ENCODE measurements around the gene CEP83. TPM values are rescaled to one million over a fixed set of nuclear protein-coding genes. Genes with fewer than 3 reads are reported as not detected.

CEP83 gene
- total RNA-seq, 4 donors from 2014 or later, result 7.9 to 25.9 (median 11.4) TPM

- H3K36me3 ChIP-seq, result peaks cover 0 to 29% (median 0%) of the 10 kb centered on the region in 3 donors
- no peaks in the 10 kb centered on the region for H3K4me1 ChIP-seq
- intact Hi-C loops (cut with DNase I), result no loop called here
Measured at GRCh38 chr12:94380507-94380906, 79.2 kb downstream of the CEP83 start.

GRCh38 chr12:94379479-94380113 is 80.1 kb downstream of the CEP83 start:
- Histone ChIP-seq H3K36me3 (peaks cover 0 to 19% (median 0%) of the 10 kb centered on the region in 3 donors), H3K9me3 (no peaks in the 10 kb centered on the region), H3K27me3 (no peaks in the 10 kb centered on the region), H3K27ac (no peak overlapping the region), H3K4me1 (no peaks in the 10 kb centered on the region), H3K4me3 (no peak overlapping the region)
- no peak for DNase-seq
- 81 to 92% methylated on average over 2 to 3 of the region's 3 CpGs for WGBS, 2 donors
- TF ChIP-seq CTCF (IDR thresholded peaks at IDR 0.05), result no peak
- intact Hi-C loops (cut with DNase I), result no loop called here

More at GRCh38 chr12:94380507-94380906, 79.2 kb downstream of the CEP83 start:
- no peak for DNase-seq
- Histone ChIP-seq H3K27me3 (no peaks in the 10 kb centered on the region), H3K9me3 (no peaks in the 10 kb centered on the region), H3K27ac (no peak overlapping the region), H3K4me3 (no peak overlapping the region)
- TF ChIP-seq POLR2A (IDR thresholded peaks at IDR 0.05) (no peak), CTCF (IDR thresholded peaks at IDR 0.05) (no peak)
- 69 to 75% methylated on average over 2 of the region's 2 CpGs for WGBS, 2 donors

GRCh38 chr12:94377599-94377998 is 82.1 kb downstream of the CEP83 start:
- DNase-seq, result no peak
- 87 to 95% methylated on average over 2 of the region's 2 CpGs for WGBS, 2 donors
- Histone ChIP-seq H3K9me3 (no peaks in the 10 kb centered on the region), H3K36me3 (peaks cover 0 to 12% (median 0%) of the 10 kb centered on the region in 3 donors), H3K4me3 (no peak overlapping the region), H3K27me3 (no peaks in the 10 kb centered on the region), H3K27ac (no peak overlapping the region), H3K4me1 (no peaks in the 10 kb centered on the region)
- no peak for TF ChIP-seq CTCF (IDR thresholded peaks at IDR 0.05)
- no peak for TF ChIP-seq POLR2A (IDR thresholded peaks at IDR 0.05)
- intact Hi-C loops (cut with DNase I), result no loop called here

DNA sequence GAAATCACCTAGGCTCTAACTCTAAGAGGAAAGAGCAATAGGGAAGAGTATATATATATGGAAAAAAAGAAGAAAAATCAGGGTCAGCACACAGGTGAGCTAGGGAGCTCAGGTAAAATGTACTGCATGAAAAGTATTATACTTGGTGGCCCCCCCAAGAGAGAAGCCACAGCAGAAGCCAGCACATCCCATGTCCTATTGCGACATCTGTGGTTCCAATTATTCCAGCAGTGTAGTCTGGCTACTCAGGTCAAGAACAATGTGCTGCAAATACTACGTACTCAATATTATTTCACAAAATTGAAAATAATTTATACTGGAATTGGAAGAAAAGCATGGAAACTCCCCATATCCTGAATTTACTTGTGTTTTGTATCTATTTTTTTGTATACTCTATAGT is 85.5 kb downstream of the CEP83 start:
- intact Hi-C loops (cut with DNase I), result no loop called here
- TF ChIP-seq CTCF (IDR thresholded peaks at IDR 0.05) (no peak), POLR2A (IDR thresholded peaks at IDR 0.05) (no peak)
- Histone ChIP-seq H3K9me3 (no peaks in the 10 kb centered on the region), H3K27me3 (no peaks in the 10 kb centered on the region), H3K4me3 (no peak overlapping the region), H3K27ac (no peak overlapping the region), H3K36me3 (peaks cover 0 to 12% (median 0%) of the 10 kb centered on the region in 3 donors), H3K4me1 (no peaks in the 10 kb centered on the region)
- DNase-seq, result no peak
- 88 to 98% methylated on average over 2 of the region's 2 CpGs for WGBS, 2 donors

DNA sequence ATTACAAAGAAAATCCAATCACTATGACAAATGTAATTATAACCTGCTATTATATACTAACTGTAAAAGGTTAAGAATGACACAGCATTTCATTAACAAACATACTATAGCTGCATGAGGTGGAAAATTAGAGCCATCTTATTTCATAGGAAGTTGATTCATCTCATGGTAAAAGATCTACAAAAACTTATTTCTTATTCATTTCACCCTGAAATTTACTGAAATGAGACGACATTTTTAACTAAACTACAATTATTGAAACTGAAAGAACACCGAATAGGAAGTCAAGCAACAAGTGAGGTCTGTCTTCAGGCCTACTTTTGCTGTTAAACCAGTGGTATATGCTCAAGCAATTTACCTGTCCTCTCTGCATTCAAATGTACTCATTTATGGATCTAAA is 87.2 kb downstream of the CEP83 start:
- 70 to 84% methylated on average over 2 of the region's 2 CpGs for WGBS, 2 donors
- TF ChIP-seq POLR2A (IDR thresholded peaks at IDR 0.05) (no peak), CTCF (IDR thresholded peaks at IDR 0.05) (no peak)

More for the DNA sequence above, 87.2 kb downstream of the CEP83 start:
- Histone ChIP-seq H3K27ac (no peak overlapping the region), H3K4me1 (no peaks in the 10 kb centered on the region), H3K36me3 (no peaks in the 10 kb centered on the region), H3K4me3 (no peak overlapping the region), H3K9me3 (no peaks in the 10 kb centered on the region), H3K27me3 (no peaks in the 10 kb centered on the region)
- DNase-seq, result no peak
- intact Hi-C loops (cut with DNase I), result no loop called here
